Liver (tissue), 3 donors: ENCODE data around the gene SHB.

Experiments
- RXRA ChIP-seq, 2 donors: IDR thresholded peaks; 2 replicates each; pipeline ENCODE4 v1.6.1; 2017 to 2018; ENCODE audit warnings: antibody characterized with exemption in 2 of 2, mild to moderate bottlenecking in 1 of 2
- TAF1 ChIP-seq: conservative IDR thresholded peaks from 2 replicates; pipeline ENCODE4 v1.6.1; 2016; ENCODE audit warnings: antibody characterized with exemption, mild to moderate bottlenecking
- TF ChIP-seq, protein P1 (sequence below): fragments of 150-350 bp; IDR thresholded peaks from 2 replicates; pipeline ENCODE4 v1.5.1; 2017; ENCODE audit warnings: improper control_type of control experiment, low read depth, low read length; ENCODE audit not compliant: missing input control
- TF ChIP-seq, protein P2 (sequence below): IDR thresholded peaks from 2 replicates; pipeline ENCODE4 v1.6.1; 2016; ENCODE audit warnings: antibody characterized with exemption
- TF ChIP-seq, protein P3 (sequence below): IDR thresholded peaks from 2 replicates; pipeline ENCODE4 v1.6.1; 2016; ENCODE audit warnings: antibody characterized with exemption
- donor health status: healthy.
- donor health status: healthy.

DNA sequence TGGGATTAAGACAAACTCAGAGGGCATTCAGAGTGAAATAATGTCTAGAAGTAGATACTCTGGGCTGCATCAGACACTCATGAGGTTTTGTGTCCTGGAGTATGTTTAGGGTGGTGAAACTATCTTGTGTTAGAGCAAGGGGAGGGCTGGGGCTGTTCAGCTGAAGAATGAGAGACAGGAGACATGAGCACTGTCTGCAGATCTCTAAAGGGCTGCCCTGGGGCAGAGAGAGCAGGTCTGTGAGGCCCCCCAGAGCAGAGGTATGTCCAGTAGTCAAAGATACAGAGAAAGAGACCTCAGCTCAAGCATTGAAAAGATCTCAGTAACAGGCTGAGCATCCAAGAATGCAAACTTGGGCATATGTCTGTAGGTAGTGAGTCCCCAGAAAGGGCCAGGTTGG lies 45.9 kb upstream of the SHB start:
- TF ChIP-seq, protein P1, sequence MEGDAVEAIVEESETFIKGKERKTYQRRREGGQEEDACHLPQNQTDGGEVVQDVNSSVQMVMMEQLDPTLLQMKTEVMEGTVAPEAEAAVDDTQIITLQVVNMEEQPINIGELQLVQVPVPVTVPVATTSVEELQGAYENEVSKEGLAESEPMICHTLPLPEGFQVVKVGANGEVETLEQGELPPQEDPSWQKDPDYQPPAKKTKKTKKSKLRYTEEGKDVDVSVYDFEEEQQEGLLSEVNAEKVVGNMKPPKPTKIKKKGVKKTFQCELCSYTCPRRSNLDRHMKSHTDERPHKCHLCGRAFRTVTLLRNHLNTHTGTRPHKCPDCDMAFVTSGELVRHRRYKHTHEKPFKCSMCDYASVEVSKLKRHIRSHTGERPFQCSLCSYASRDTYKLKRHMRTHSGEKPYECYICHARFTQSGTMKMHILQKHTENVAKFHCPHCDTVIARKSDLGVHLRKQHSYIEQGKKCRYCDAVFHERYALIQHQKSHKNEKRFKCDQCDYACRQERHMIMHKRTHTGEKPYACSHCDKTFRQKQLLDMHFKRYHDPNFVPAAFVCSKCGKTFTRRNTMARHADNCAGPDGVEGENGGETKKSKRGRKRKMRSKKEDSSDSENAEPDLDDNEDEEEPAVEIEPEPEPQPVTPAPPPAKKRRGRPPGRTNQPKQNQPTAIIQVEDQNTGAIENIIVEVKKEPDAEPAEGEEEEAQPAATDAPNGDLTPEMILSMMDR = no peak
- TF ChIP-seq, protein P2, sequence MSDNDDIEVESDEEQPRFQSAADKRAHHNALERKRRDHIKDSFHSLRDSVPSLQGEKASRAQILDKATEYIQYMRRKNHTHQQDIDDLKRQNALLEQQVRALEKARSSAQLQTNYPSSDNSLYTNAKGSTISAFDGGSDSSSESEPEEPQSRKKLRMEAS = no peak
- TF ChIP-seq RXRA (IDR thresholded peaks at IDR 0.05) = no peak
- no peak for TF ChIP-seq TAF1
- TF ChIP-seq, protein P3, sequence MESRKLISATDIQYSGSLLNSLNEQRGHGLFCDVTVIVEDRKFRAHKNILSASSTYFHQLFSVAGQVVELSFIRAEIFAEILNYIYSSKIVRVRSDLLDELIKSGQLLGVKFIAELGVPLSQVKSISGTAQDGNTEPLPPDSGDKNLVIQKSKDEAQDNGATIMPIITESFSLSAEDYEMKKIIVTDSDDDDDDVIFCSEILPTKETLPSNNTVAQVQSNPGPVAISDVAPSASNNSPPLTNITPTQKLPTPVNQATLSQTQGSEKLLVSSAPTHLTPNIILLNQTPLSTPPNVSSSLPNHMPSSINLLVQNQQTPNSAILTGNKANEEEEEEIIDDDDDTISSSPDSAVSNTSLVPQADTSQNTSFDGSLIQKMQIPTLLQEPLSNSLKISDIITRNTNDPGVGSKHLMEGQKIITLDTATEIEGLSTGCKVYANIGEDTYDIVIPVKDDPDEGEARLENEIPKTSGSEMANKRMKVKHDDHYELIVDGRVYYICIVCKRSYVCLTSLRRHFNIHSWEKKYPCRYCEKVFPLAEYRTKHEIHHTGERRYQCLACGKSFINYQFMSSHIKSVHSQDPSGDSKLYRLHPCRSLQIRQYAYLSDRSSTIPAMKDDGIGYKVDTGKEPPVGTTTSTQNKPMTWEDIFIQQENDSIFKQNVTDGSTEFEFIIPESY = no peak
